CD4-positive, alpha-beta T cell (primary cell): Measurements from ENCODE around the gene RAMP1. TPM values are rescaled to one million over a fixed set of nuclear protein-coding genes. Genes with fewer than 3 reads are reported as not detected.

Experiments
- ATAC-seq: fragments of 200-7000 bp; cut with Tn5 transposase; one replicate; pipeline ENCODE4 v1.10.0; 2022; ENCODE audit warnings: mild to moderate bottlenecking; ENCODE audit not compliant: poor library complexity
- CTCF ChIA-PET: fragments of 350-600 bp; sonication (Branson Sonifier 250); formaldehyde crosslinking; loops from one replicate; lab custom pipeline; 2021; ENCODE audit warnings: antibody characterized with exemption, inconsistent platforms; lab: Charles Lee
- POLR2A ChIA-PET: fragments of 350-600 bp; sonication (Branson Sonifier 250); formaldehyde crosslinking; loops from one replicate; lab custom pipeline; 2021; ENCODE audit warnings: antibody characterized with exemption, inconsistent platforms; lab: Charles Lee
- DNase-seq, 14 experiments: peaks; one replicate each; pipeline ENCODE4 v3.0.0-alpha.2; 2013 to 2020; ENCODE audit warnings: mixed read lengths in 2 of 14
- H3K27ac ChIP-seq, 2 donors: one replicate each; pipeline versions ENCODE4 v1.5.1 to v1.7.0; 2013; ENCODE audit warnings: low read length in 2 of 2, low read depth in 1 of 2, mild to moderate bottlenecking in 1 of 2
- H3K27me3 ChIP-seq, 2 experiments: 1 replicate in 1 of 2; 2 replicates in 1 of 2; pipeline versions ENCODE4 v1.6.1 to v1.7.0; 2013; ENCODE audit warnings: low read length in 2 of 2, control low read depth in 1 of 2, mild to moderate bottlenecking in 1 of 2, moderate library complexity in 1 of 2; ENCODE audit not compliant: insufficient read depth in 2 of 2, control insufficient read depth in 1 of 2
- H3K36me3 ChIP-seq: one replicate; pipeline ENCODE4 v1.6.1; 2013; ENCODE audit warnings: low read length, control low read depth; ENCODE audit not compliant: insufficient read depth
- H3K4me1 ChIP-seq: one replicate; pipeline ENCODE4 v1.6.1; 2013; ENCODE audit warnings: low read length, control low read depth; ENCODE audit not compliant: insufficient read depth
- H3K4me3 ChIP-seq: one replicate; pipeline ENCODE4 v1.5.1; 2013; ENCODE audit warnings: mild to moderate bottlenecking, low read length, moderate library complexity
- H3K9me3 ChIP-seq, 2 experiments: 1 replicate in 1 of 2; 2 replicates in 1 of 2; pipeline versions ENCODE4 v1.6.1 to v1.7.0; 2013; ENCODE audit warnings: low read length in 2 of 2, mild to moderate bottlenecking in 2 of 2, control low read depth in 1 of 2, moderate library complexity in 1 of 2; ENCODE audit not compliant: control insufficient read depth in 1 of 2, insufficient read depth in 1 of 2
- H3K27ac Mint-ChIP-seq: one replicate; pipeline ENCODE4 v1.8.0; 2020; ENCODE audit warnings: mixed read lengths
- H3K27me3 Mint-ChIP-seq: one replicate; pipeline ENCODE4 v1.8.0; 2021; ENCODE audit warnings: mixed read lengths
- H3K36me3 Mint-ChIP-seq: one replicate; pipeline ENCODE4 v1.8.0; 2021; ENCODE audit warnings: low read depth, mixed read lengths
- H3K4me1 Mint-ChIP-seq: one replicate; pipeline ENCODE4 v1.8.0; 2021; ENCODE audit warnings: low read depth, mixed read lengths
- H3K4me3 Mint-ChIP-seq: one replicate; pipeline ENCODE4 v1.8.0; 2020; ENCODE audit warnings: mild to moderate bottlenecking, mixed read lengths
- H3K9me3 Mint-ChIP-seq: one replicate; pipeline ENCODE4 v1.8.0; 2020; ENCODE audit warnings: mixed read lengths
- intact Hi-C, 2 experiments: fragments of 100-400 bp; cut with DNase I in 1 of 2; cut with micrococcal nuclease in 1 of 2; formaldehyde crosslinking; loops; one replicate each; pipeline versions ENCODE4 v1.15.1 to v1.9.0; 2023 to 2025; cut with DNase I, micrococcal nuclease
- total RNA-seq, 174 experiments: library from RNA in 2 of 174; stranded (reverse) in 2 of 174; gene quantifications; one replicate each; pipeline ENCODE4 v1.2.3 and lab custom pipeline; 2021 to 2026
- TF ChIP-seq, protein P1 (sequence below): fragments of 200-600 bp; IDR thresholded peaks from one replicate; pipeline ENCODE4 v1.8.0; 2022; ENCODE audit warnings: antibody characterized with exemption, mild to moderate bottlenecking

RAMP1 gene
- total RNA-seq, 2 experiments from 2014 or later: not detected

- Mint-ChIP-seq H3K36me3 (peaks cover 16% of the 10 kb centered on the region), H3K27ac (peak overlapping the region; percentile 18), H3K27me3 (peaks cover 3% of the 10 kb centered on the region), H3K9me3 (peaks cover 4% of the 10 kb centered on the region), H3K4me1 (peaks cover 49% of the 10 kb centered on the region), H3K4me3 (peak overlapping the region; percentile 2)
- Histone ChIP-seq H3K27me3 (no peaks in the 10 kb centered on the region), H3K4me3 (no peak overlapping the region), H3K36me3 (no peaks in the 10 kb centered on the region), H3K27ac (no peak overlapping the region), H3K9me3 (peaks cover 0 to 11% of the 10 kb centered on the region in 2 experiments), H3K4me1 (peaks cover 42% of the 10 kb centered on the region)
- CTCF ChIA-PET: no interaction called here
- POLR2A ChIA-PET: no interaction called here
- intact Hi-C loops: no loop called here
- no peak for DNase-seq
- TF ChIP-seq, protein P1, sequence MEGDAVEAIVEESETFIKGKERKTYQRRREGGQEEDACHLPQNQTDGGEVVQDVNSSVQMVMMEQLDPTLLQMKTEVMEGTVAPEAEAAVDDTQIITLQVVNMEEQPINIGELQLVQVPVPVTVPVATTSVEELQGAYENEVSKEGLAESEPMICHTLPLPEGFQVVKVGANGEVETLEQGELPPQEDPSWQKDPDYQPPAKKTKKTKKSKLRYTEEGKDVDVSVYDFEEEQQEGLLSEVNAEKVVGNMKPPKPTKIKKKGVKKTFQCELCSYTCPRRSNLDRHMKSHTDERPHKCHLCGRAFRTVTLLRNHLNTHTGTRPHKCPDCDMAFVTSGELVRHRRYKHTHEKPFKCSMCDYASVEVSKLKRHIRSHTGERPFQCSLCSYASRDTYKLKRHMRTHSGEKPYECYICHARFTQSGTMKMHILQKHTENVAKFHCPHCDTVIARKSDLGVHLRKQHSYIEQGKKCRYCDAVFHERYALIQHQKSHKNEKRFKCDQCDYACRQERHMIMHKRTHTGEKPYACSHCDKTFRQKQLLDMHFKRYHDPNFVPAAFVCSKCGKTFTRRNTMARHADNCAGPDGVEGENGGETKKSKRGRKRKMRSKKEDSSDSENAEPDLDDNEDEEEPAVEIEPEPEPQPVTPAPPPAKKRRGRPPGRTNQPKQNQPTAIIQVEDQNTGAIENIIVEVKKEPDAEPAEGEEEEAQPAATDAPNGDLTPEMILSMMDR: no peak
- ATAC-seq: no peak
Measured at GRCh38 chr2:237939251-237939650, 79.8 kb downstream of the RAMP1 start.

- intact Hi-C loops: no loop called here
- ATAC-seq: no peak
Measured at GRCh38 chr2:237940828-237941227, 81.4 kb downstream of the RAMP1 start.

GRCh38 chr2:237941239-237941638 is 81.8 kb downstream of the RAMP1 start:
- ChIA-PET POLR2A (interaction anchor here (0.6 to 1.3 kb wide), 4 partner anchors 10 to 1787 kb away, joined by 3 to 4 read pairs (median 4); no protein-coding TSS in a partner anchor), CTCF (interaction anchor here (1.1 kb wide), 1 partner anchor 18 kb away, joined by 4 read pairs; no protein-coding TSS in a partner anchor)
- H3K4me3 Mint-ChIP-seq: peak overlapping the region; percentile 61
- TF ChIP-seq, protein P1: no peak
- no peaks in the 10 kb centered on the region for H3K27me3 Mint-ChIP-seq
- peaks cover 52% of the 10 kb centered on the region for H3K4me1 Mint-ChIP-seq
- Histone ChIP-seq H3K4me1 (peaks cover 61% of the 10 kb centered on the region), H3K36me3 (no peaks in the 10 kb centered on the region), H3K9me3 (peaks cover 6 to 27% of the 10 kb centered on the region in 2 experiments), H3K27ac (peak overlapping the region; percentile 68 to 84), H3K27me3 (no peaks in the 10 kb centered on the region), H3K4me3 (no peak overlapping the region)
- peaks cover 19% of the 10 kb centered on the region for H3K36me3 Mint-ChIP-seq
- DNase-seq (no peak), ATAC-seq (no peak)
- intact Hi-C loops: no loop called here
- peak overlapping the region; percentile 90 for H3K27ac Mint-ChIP-seq
- H3K9me3 Mint-ChIP-seq: peaks cover 4% of the 10 kb centered on the region

More at GRCh38 chr2:237940828-237941227, 81.4 kb downstream of the RAMP1 start:
- no peaks in the 10 kb centered on the region for H3K27me3 Mint-ChIP-seq
- POLR2A ChIA-PET: interaction anchor here (1.2 to 1.3 kb wide), 2 partner anchors 9 to 36 kb away, joined by 3 to 4 read pairs; no protein-coding TSS in a partner anchor
- H3K4me1 ChIP-seq: peaks cover 57% of the 10 kb centered on the region
- H3K4me1 Mint-ChIP-seq: peaks cover 49% of the 10 kb centered on the region
- no peak overlapping the region for H3K4me3 Mint-ChIP-seq
- CTCF ChIA-PET: interaction anchor here (1.1 kb wide), 1 partner anchor 17 kb away, joined by 4 read pairs; no protein-coding TSS in a partner anchor
- TF ChIP-seq, protein P1: no peak
- H3K4me3 ChIP-seq: no peak overlapping the region
- H3K36me3 ChIP-seq: no peaks in the 10 kb centered on the region
- H3K27ac Mint-ChIP-seq: peak overlapping the region; percentile 90
- H3K9me3 ChIP-seq: peaks cover 6 to 26% of the 10 kb centered on the region in 2 experiments
- H3K9me3 Mint-ChIP-seq: peaks cover 4% of the 10 kb centered on the region
- H3K36me3 Mint-ChIP-seq: peaks cover 19% of the 10 kb centered on the region
- no peak for DNase-seq
- peak overlapping the region in 1 of 2 donors; percentile 84 for H3K27ac ChIP-seq
- H3K27me3 ChIP-seq: no peaks in the 10 kb centered on the region
